ENCODE measurements around the gene TYK2. TPM values are rescaled to one million over a fixed set of nuclear protein-coding genes. Genes with fewer than 3 reads are reported as not detected.

Gene TYK2
- total and polyA plus RNA-seq, 9 of the 15 experiments (the other 6 are each of a cell fraction or from before 2014, with no cell fraction given), result 15.0 to 182 (median 85.9) TPM

- TF ChIP-seq ZNF592 (IDR thresholded peaks at IDR 0.05) (no peak), KAT2B (IDR thresholded peaks at IDR 0.05; ENCODE audit: low read depth, low read length) (no peak), PHB2 (IDR thresholded peaks at IDR 0.05; ENCODE audit: low read depth) (peak; percentile 25; the same call in 1 of the 2 replicates), FOXJ3 (CRISPR knock-in tag; IDR thresholded peaks at IDR 0.05) (no peak), ZNF586 (CRISPR knock-in tag; conservative IDR thresholded peaks at IDR 0.05) (no peak), ZNF395 (CRISPR knock-in tag; IDR thresholded peaks at IDR 0.05) (peak; percentile 67; the same call in 1 of the 2 replicates), TEAD2 (tag; IDR thresholded peaks at IDR 0.05) (no peak), RFX1 (IDR thresholded peaks at IDR 0.05) (peak; percentile 95), RBM15 (IDR thresholded peaks at IDR 0.05; ENCODE audit: insufficient read depth, low read length) (no peak)
- TF ChIP-seq, protein P1, sequence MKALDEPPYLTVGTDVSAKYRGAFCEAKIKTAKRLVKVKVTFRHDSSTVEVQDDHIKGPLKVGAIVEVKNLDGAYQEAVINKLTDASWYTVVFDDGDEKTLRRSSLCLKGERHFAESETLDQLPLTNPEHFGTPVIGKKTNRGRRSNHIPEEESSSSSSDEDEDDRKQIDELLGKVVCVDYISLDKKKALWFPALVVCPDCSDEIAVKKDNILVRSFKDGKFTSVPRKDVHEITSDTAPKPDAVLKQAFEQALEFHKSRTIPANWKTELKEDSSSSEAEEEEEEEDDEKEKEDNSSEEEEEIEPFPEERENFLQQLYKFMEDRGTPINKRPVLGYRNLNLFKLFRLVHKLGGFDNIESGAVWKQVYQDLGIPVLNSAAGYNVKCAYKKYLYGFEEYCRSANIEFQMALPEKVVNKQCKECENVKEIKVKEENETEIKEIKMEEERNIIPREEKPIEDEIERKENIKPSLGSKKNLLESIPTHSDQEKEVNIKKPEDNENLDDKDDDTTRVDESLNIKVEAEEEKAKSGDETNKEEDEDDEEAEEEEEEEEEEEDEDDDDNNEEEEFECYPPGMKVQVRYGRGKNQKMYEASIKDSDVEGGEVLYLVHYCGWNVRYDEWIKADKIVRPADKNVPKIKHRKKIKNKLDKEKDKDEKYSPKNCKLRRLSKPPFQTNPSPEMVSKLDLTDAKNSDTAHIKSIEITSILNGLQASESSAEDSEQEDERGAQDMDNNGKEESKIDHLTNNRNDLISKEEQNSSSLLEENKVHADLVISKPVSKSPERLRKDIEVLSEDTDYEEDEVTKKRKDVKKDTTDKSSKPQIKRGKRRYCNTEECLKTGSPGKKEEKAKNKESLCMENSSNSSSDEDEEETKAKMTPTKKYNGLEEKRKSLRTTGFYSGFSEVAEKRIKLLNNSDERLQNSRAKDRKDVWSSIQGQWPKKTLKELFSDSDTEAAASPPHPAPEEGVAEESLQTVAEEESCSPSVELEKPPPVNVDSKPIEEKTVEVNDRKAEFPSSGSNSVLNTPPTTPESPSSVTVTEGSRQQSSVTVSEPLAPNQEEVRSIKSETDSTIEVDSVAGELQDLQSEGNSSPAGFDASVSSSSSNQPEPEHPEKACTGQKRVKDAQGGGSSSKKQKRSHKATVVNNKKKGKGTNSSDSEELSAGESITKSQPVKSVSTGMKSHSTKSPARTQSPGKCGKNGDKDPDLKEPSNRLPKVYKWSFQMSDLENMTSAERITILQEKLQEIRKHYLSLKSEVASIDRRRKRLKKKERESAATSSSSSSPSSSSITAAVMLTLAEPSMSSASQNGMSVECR (CRISPR knock-in tag; IDR thresholded peaks at IDR 0.05), result peak; percentile 67
- TF ChIP-seq, protein P2, sequence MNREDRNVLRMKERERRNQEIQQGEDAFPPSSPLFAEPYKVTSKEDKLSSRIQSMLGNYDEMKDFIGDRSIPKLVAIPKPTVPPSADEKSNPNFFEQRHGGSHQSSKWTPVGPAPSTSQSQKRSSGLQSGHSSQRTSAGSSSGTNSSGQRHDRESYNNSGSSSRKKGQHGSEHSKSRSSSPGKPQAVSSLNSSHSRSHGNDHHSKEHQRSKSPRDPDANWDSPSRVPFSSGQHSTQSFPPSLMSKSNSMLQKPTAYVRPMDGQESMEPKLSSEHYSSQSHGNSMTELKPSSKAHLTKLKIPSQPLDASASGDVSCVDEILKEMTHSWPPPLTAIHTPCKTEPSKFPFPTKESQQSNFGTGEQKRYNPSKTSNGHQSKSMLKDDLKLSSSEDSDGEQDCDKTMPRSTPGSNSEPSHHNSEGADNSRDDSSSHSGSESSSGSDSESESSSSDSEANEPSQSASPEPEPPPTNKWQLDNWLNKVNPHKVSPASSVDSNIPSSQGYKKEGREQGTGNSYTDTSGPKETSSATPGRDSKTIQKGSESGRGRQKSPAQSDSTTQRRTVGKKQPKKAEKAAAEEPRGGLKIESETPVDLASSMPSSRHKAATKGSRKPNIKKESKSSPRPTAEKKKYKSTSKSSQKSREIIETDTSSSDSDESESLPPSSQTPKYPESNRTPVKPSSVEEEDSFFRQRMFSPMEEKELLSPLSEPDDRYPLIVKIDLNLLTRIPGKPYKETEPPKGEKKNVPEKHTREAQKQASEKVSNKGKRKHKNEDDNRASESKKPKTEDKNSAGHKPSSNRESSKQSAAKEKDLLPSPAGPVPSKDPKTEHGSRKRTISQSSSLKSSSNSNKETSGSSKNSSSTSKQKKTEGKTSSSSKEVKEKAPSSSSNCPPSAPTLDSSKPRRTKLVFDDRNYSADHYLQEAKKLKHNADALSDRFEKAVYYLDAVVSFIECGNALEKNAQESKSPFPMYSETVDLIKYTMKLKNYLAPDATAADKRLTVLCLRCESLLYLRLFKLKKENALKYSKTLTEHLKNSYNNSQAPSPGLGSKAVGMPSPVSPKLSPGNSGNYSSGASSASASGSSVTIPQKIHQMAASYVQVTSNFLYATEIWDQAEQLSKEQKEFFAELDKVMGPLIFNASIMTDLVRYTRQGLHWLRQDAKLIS (CRISPR knock-in tag; IDR thresholded peaks at IDR 0.05), result peak; percentile 80; the same call in 1 of the 2 replicates
These were observed 47.2 kb downstream of the TYK2 start, which contains the start of gene RAVER1 (continued) for GRCh38 chr19:10332965-10333757.

Measured in K562 (cell line).